SK-N-SH treated with all-trans-retinoic acid at 6 μM for 48 hours (cell line): ENCODE measurements around the gene TMEM51.

ENCODE experiments used
- ATAC-seq: fragments of 200-7000 bp; cut with Tn5 transposase; 3 replicates; pipeline ENCODE4 v1.9.1; 2020; ENCODE audit warnings: mild to moderate bottlenecking, moderate library complexity
- ARNTL ChIP-seq: fragments of 450-650 bp; formaldehyde crosslinking; IDR thresholded peaks from 2 replicates; pipeline ENCODE4 v1.5.0; 2020; ENCODE audit warnings: low read depth, mild to moderate bottlenecking, moderate library complexity, borderline replicate concordance
- CREB5 ChIP-seq: fragments of 250-450 bp; sonication (Bioruptor Pico); IDR thresholded peaks from 2 replicates; pipeline ENCODE4 v1.5.1; 2020; ENCODE audit warnings: low read depth, mild to moderate bottlenecking, moderate library complexity
- CSDC2 ChIP-seq: fragments of 250-450 bp; sonication (Bioruptor Pico); IDR thresholded peaks from 2 replicates; pipeline ENCODE4 v1.5.0; 2020; ENCODE audit warnings: mild to moderate bottlenecking, moderate library complexity
- CSRNP3 ChIP-seq: fragments of 250-450 bp; sonication (Bioruptor Pico); IDR thresholded peaks from 2 replicates; pipeline ENCODE4 v1.5.1; 2021; ENCODE audit warnings: mild to moderate bottlenecking, moderate library complexity
- GLIS3 ChIP-seq: fragments of 250-450 bp; sonication (Bioruptor Pico); IDR thresholded peaks from 2 replicates; pipeline ENCODE4 v1.5.0; 2020; ENCODE audit warnings: mild to moderate bottlenecking, moderate library complexity
- ISL1 ChIP-seq: fragments of 250-450 bp; sonication (Bioruptor Pico); IDR thresholded peaks from 2 replicates; pipeline ENCODE4 v2.1.2; 2022; ENCODE audit warnings: mild to moderate bottlenecking, moderate library complexity
- OSR1 ChIP-seq: fragments of 250-450 bp; sonication (Bioruptor Pico); IDR thresholded peaks from 2 replicates; pipeline ENCODE4 v1.8.0; 2022; ENCODE audit warnings: moderate library complexity, mild to moderate bottlenecking, inconsistent platforms
- POU6F1 ChIP-seq: fragments of 250-450 bp; sonication (Bioruptor Pico); IDR thresholded peaks from 2 replicates; pipeline ENCODE4 v1.8.0; 2021; ENCODE audit warnings: low read depth, mild to moderate bottlenecking, moderate library complexity, borderline replicate concordance
- RARB ChIP-seq: fragments of 250-450 bp; sonication (Bioruptor Pico); IDR thresholded peaks from 2 replicates; pipeline ENCODE4 v1.8.0; 2021; ENCODE audit warnings: mild to moderate bottlenecking, moderate library complexity
- TCF4 ChIP-seq: fragments of 250-450 bp; sonication (Bioruptor Pico); IDR thresholded peaks from 2 replicates; pipeline ENCODE4 v1.8.0; 2021; ENCODE audit warnings: mild to moderate bottlenecking, moderate library complexity, borderline replicate concordance
- TSHZ2 ChIP-seq: fragments of 250-450 bp; sonication (Bioruptor Pico); IDR thresholded peaks from 2 replicates; pipeline ENCODE4 v1.5.0; 2020; ENCODE audit warnings: mild to moderate bottlenecking, moderate library complexity
- ZFP3 ChIP-seq: fragments of 250-450 bp; sonication (Bioruptor Pico); IDR thresholded peaks from 2 replicates; pipeline ENCODE4 v1.5.0; 2020; ENCODE audit warnings: mild to moderate bottlenecking, moderate library complexity
- ZNF565 ChIP-seq: fragments of 450-650 bp; formaldehyde crosslinking; conservative IDR thresholded peaks from 2 replicates; pipeline ENCODE4 v1.5.0; 2020; ENCODE audit warnings: low read depth, mild to moderate bottlenecking, moderate library complexity
- ZNF70 ChIP-seq: fragments of 450-650 bp; formaldehyde crosslinking; IDR thresholded peaks from 2 replicates; pipeline ENCODE4 v1.5.0; 2020; ENCODE audit warnings: mild to moderate bottlenecking, moderate library complexity
- ZNF8 ChIP-seq: fragments of 450-650 bp; formaldehyde crosslinking; IDR thresholded peaks from 2 replicates; pipeline ENCODE4 v1.5.0; 2020; ENCODE audit warnings: mild to moderate bottlenecking, moderate library complexity
- TF ChIP-seq, protein P1 (sequence below): fragments of 250-450 bp; sonication (Bioruptor Pico); IDR thresholded peaks from 2 replicates; pipeline ENCODE4 v1.8.0; 2020; ENCODE audit warnings: mild to moderate bottlenecking, moderate library complexity, borderline replicate concordance

Gene TMEM51

DNA sequence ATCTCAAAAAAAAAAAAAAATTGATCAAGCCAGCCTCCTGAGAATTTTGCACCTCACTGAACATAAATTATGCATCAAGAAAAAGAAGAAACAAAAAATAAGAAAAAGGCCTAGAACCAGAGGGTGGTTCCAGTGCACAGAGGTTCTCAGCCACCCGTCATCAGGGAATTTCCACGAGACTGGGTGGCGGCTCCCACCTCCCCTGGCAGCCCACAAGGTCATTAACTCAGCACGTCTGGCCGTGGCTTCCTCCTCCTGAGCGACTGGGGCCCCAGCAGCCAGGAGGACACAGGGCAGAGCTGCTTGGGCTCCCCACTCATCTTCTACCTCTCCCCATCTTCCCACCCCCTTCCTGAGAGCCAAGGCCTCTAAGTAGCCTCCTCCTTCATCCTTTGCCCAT, 15.7 kb upstream of the TMEM51 start:
- TF ChIP-seq CSDC2 (CRISPR knock-in tag) (no peak), CREB5 (no peak), ZNF565 (CRISPR knock-in tag) (no peak), ARNTL (CRISPR knock-in tag) (no peak), ZNF8 (CRISPR knock-in tag) (no peak)
- TF ChIP-seq, protein P1, sequence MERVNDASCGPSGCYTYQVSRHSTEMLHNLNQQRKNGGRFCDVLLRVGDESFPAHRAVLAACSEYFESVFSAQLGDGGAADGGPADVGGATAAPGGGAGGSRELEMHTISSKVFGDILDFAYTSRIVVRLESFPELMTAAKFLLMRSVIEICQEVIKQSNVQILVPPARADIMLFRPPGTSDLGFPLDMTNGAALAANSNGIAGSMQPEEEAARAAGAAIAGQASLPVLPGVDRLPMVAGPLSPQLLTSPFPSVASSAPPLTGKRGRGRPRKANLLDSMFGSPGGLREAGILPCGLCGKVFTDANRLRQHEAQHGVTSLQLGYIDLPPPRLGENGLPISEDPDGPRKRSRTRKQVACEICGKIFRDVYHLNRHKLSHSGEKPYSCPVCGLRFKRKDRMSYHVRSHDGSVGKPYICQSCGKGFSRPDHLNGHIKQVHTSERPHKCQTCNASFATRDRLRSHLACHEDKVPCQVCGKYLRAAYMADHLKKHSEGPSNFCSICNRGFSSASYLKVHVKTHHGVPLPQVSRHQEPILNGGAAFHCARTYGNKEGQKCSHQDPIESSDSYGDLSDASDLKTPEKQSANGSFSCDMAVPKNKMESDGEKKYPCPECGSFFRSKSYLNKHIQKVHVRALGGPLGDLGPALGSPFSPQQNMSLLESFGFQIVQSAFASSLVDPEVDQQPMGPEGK (CRISPR knock-in tag): no peak
- no peak for ATAC-seq

GRCh38 chr1:15139654-15140350, 13.7 kb upstream of the TMEM51 start:
- TF ChIP-seq GLIS3 (0 out of 2 replicates have a peak, but pooled peaks have one; percentile 36), CSRNP3 (CRISPR knock-in tag) (0 out of 2 replicates have a peak, but pooled peaks have one; percentile 44), TCF4 (CRISPR knock-in tag) (peak; percentile 91; the same call in 1 of the 2 replicates), TSHZ2 (peak; percentile 90), ZFP3 (CRISPR knock-in tag) (peak; percentile 80), ZNF70 (CRISPR knock-in tag) (0 out of 2 replicates have a peak, but pooled peaks have one; percentile 3), OSR1 (CRISPR knock-in tag) (no peak), CREB5 (no peak)
- ATAC-seq: peak; percentile 88

- peak; percentile 64 for ATAC-seq
- TF ChIP-seq GLIS3: no peak
- no peak for TF ChIP-seq POU6F1
- TF ChIP-seq, protein P1 (CRISPR knock-in tag): peak; percentile 69; the same call in 1 of the 2 replicates
- no peak for TF ChIP-seq RARB
- TF ChIP-seq CSDC2 (CRISPR knock-in tag): no peak
- peak; percentile 33; the same call in 1 of the 2 replicates for TF ChIP-seq ISL1 (CRISPR knock-in tag)
Measured at GRCh38 chr1:15141935-15142539, 11.5 kb upstream of the TMEM51 start.
